Measurements from ENCODE around the gene TBC1D4. TPM values are rescaled to one million over a fixed set of nuclear protein-coding genes. Genes with fewer than 3 reads are reported as not detected.

Gene TBC1D4
- total and polyA plus RNA-seq, 7 donors: 5.4 to 15.0 (median 7.8) TPM

DNA sequence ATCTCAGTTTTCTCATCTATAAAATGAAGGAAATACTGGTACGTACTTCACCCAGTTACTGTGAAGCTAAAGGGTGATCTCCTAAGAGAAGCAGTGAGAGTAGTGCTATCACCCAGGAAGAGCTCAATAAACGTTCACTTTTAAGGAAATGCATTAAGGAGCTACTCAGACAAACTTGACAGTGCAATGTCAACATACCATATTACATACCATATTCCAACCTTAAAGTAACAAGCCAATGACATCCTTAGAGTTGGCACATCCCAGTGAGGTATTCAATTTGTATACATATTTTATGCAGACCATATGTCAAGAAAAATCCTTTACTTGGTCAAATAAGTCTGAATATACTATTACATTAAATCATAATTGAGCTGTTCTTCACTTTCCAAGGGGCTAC is 7.0 kb downstream of the TBC1D4 start:
- TF ChIP-seq CTCF (IDR thresholded peaks at IDR 0.05) (no peak), POLR2AphosphoS5 (IDR thresholded peaks at IDR 0.05) (no peak), EP300 (IDR thresholded peaks at IDR 0.05) (no peak), POLR2A (IDR thresholded peaks at IDR 0.05) (no peak)
- no peaks in the 10 kb centered on the region for H3K36me3 ChIP-seq
- H3K27me3 ChIP-seq: no peaks in the 10 kb centered on the region
- 45 to 72% methylated on average over 2 of the region's 2 CpGs for WGBS, 2 donors
- no peaks in the 10 kb centered on the region for H3K4me1 ChIP-seq
- intact Hi-C loops (cut with DNase I): no loop called here
- H3K9me3 ChIP-seq: no peaks in the 10 kb centered on the region
- no peak for DNase-seq
- H3K27ac ChIP-seq: no peak overlapping the region
- no peak overlapping the region for H3K4me3 ChIP-seq

DNA sequence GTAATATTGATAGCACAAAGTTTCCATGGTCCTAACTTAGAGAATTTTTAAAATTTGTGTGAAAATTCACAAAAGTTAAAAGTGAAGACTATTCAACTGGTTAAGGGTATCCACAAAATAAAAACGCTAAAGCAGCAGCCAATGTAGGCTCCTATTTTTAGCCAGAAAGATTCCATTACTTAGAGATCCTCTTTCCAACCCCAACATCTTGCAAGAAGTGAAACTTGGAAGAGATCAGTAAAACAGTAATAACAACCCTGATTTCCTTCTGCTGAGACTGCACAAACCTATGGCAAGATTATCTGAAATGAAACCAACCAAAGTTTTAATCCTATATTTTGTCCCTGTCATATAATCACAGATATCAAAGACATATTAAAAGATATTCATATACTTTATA is 8.5 kb downstream of the TBC1D4 start:
- intact Hi-C loops (cut with DNase I): no loop called here
- no peak for TF ChIP-seq EP300 (IDR thresholded peaks at IDR 0.05)
- no peak for TF ChIP-seq POLR2AphosphoS5 (IDR thresholded peaks at IDR 0.05)
- TF ChIP-seq POLR2A (IDR thresholded peaks at IDR 0.05): no peak
- TF ChIP-seq CTCF (IDR thresholded peaks at IDR 0.05): no peak
- Histone ChIP-seq H3K27ac (peak overlapping the region in 1 of 4 donors; percentile 24), H3K4me1 (no peaks in the 10 kb centered on the region), H3K4me3 (no peak overlapping the region), H3K27me3 (no peaks in the 10 kb centered on the region), H3K9me3 (no peaks in the 10 kb centered on the region), H3K36me3 (no peaks in the 10 kb centered on the region)
- 59 to 66% methylated on average over 1 of the region's 1 CpG for WGBS, 2 donors
- no peak for DNase-seq

DNA sequence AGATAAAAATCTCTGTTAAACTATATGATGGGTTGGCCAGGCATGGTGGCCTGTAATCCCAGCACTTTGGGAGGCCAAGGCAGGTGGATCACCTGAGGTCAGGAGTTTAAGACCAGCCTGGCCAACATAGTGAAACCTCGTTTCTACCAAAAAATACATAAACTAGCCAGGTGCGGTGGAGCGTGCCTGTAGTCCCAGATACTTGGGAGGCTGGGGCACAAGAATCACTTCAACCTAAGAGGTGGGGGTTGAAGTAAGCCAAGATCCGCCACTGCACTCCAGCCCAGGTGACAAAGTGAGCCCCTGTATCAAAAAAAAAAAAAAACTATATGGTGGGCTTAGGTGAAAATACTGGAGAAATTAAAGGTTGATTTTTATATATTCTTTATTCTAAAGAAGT is 11.3 kb downstream of the TBC1D4 start:
- Histone ChIP-seq H3K4me1 (no peaks in the 10 kb centered on the region), H3K36me3 (no peaks in the 10 kb centered on the region), H3K27me3 (no peaks in the 10 kb centered on the region), H3K9me3 (no peaks in the 10 kb centered on the region), H3K27ac (no peak overlapping the region), H3K4me3 (no peak overlapping the region)
- intact Hi-C loops (cut with DNase I): no loop called here
- DNase-seq: no peak
- 82 to 92% methylated on average over 4 of the region's 4 CpGs for WGBS, 2 donors
- no peak for TF ChIP-seq EP300 (IDR thresholded peaks at IDR 0.05)
- no peak for TF ChIP-seq POLR2A (IDR thresholded peaks at IDR 0.05)
- no peak for TF ChIP-seq POLR2AphosphoS5 (IDR thresholded peaks at IDR 0.05)
- TF ChIP-seq CTCF (IDR thresholded peaks at IDR 0.05): no peak

DNA sequence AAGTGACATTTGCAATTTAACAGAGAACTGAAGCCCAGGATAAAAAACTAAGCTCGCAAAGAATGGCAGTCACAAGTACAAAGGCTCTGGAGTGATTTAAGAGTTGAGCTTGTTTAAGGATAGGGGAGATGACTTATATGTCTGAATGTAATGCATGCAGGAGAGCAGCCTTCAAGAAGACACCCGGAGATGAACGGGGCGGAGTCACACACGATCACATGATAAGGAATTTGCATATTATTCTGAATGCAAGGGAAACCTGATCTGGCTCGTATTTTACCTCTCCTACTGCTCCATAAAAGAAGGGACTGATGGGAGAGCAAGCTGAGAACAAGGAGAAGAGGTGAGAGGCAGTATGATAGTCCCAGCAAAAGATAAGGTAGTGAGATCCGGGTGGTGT is 12.9 kb downstream of the TBC1D4 start:
- no peak overlapping the region for H3K4me3 ChIP-seq
- H3K4me1 ChIP-seq: no peaks in the 10 kb centered on the region
- no peak overlapping the region for H3K27ac ChIP-seq
- H3K27me3 ChIP-seq: no peaks in the 10 kb centered on the region
- no peaks in the 10 kb centered on the region for H3K9me3 ChIP-seq
- WGBS, 2 donors: 87 to 91% methylated on average over 7 of the region's 7 CpGs
- H3K36me3 ChIP-seq: no peaks in the 10 kb centered on the region
- no peak for TF ChIP-seq CTCF (IDR thresholded peaks at IDR 0.05)
- TF ChIP-seq POLR2AphosphoS5 (IDR thresholded peaks at IDR 0.05): no peak
- TF ChIP-seq POLR2A (IDR thresholded peaks at IDR 0.05): no peak
- intact Hi-C loops (cut with DNase I): no loop called here
- no peak for DNase-seq

- Histone ChIP-seq H3K4me3 (no peak overlapping the region), H3K36me3 (no peaks in the 10 kb centered on the region), H3K4me1 (no peaks in the 10 kb centered on the region), H3K9me3 (no peaks in the 10 kb centered on the region), H3K27me3 (no peaks in the 10 kb centered on the region), H3K27ac (no peak overlapping the region)
- intact Hi-C loops (cut with DNase I): no loop called here
- WGBS, 2 donors: 81 to 84% methylated on average over 5 of the region's 5 CpGs
- TF ChIP-seq CTCF (IDR thresholded peaks at IDR 0.05) (no peak), EP300 (IDR thresholded peaks at IDR 0.05) (no peak), POLR2AphosphoS5 (IDR thresholded peaks at IDR 0.05) (no peak), POLR2A (IDR thresholded peaks at IDR 0.05) (no peak)
- DNase-seq: no peak
Observed at GRCh38 chr13:75468602-75469001, 13.4 kb downstream of the TBC1D4 start.
